Fibroblast of mammary gland (primary cell): Measurements from ENCODE around the gene COBLL1.

Source experiments
- DNase-seq: peaks from one replicate; pipeline ENCODE4 v3.0.0-alpha.2; 2010; ENCODE audit warnings: low read depth
- H3K4me3 ChIP-seq: 2 replicates; pipeline ENCODE4 v1.5.1; 2011; ENCODE audit warnings: low read depth, mild to moderate bottlenecking, low read length, moderate library complexity; ENCODE audit not compliant: control insufficient read depth
- CTCF ChIP-seq: conservative IDR thresholded peaks from 2 replicates; pipeline ENCODE4 v1.5.1; 2011; ENCODE audit warnings: low read depth, low read length, inconsistent platforms; ENCODE audit not compliant: control insufficient read depth, insufficient read depth

The COBLL1 gene

GRCh38 chr2:164818149-164819136 lies 23.2 kb downstream of the COBLL1 start:
- TF ChIP-seq CTCF, result no peak
- H3K4me3 ChIP-seq, result no peak overlapping the region
- DNase-seq, result no peak

GRCh38 chr2:164816900-164817299 lies 24.7 kb downstream of the COBLL1 start:
- H3K4me3 ChIP-seq, result no peak overlapping the region
- TF ChIP-seq CTCF, result no peak
- DNase-seq, result no peak

GRCh38 chr2:164816046-164816445 lies 25.6 kb downstream of the COBLL1 start:
- no peak for DNase-seq
- no peak overlapping the region for H3K4me3 ChIP-seq
- TF ChIP-seq CTCF, result no peak

- no peak for DNase-seq
- no peak overlapping the region for H3K4me3 ChIP-seq
- TF ChIP-seq CTCF, result no peak
Measured at GRCh38 chr2:164815071-164815793, 26.4 kb downstream of the COBLL1 start.

DNA sequence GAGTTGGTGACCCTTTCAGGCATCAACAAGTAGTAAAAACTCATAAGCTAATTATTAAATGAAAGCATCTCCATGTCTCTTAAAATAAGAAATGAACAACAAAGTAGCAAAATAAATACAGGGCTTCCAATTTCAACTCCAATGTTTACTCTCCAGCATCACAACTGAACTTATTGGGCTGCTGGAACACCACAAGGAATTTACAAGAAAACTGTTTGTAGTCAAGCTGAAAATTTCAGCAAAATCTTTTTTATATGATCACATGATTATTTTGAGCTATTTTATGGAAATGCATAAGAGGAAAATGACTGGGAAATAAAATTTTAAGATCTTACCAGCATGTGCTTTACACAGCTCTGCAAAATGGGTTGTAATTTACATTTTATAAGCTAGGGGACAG lies 28.1 kb downstream of the COBLL1 start:
- no peak for TF ChIP-seq CTCF
- no peak overlapping the region for H3K4me3 ChIP-seq
- DNase-seq, result no peak

GRCh38 chr2:164812378-164812777 lies 29.2 kb downstream of the COBLL1 start:
- no peak for DNase-seq
- TF ChIP-seq CTCF, result no peak
- no peak overlapping the region for H3K4me3 ChIP-seq
